Liver (tissue), 9 donors: ENCODE measurements around the gene TENM3. TPM values are rescaled to one million over a fixed set of nuclear protein-coding genes. Genes with fewer than 3 reads are reported as not detected.

Experiments used
- DNase-seq: peaks from one replicate; pipeline ENCODE4 v3.0.0-alpha.2; 2017; ENCODE audit warnings: low spot score
- H3K27ac ChIP-seq, 2 donors: one replicate each; pipeline ENCODE4 v1.7.0; 2013; ENCODE audit warnings: inconsistent platforms in 2 of 2, low read length in 2 of 2, control low read depth in 1 of 2, low read depth in 1 of 2, mild to moderate bottlenecking in 1 of 2
- H3K27me3 ChIP-seq, 4 donors: one replicate each; pipeline versions ENCODE4 v1.6.1 to v1.7.0; 2013; ENCODE audit warnings: low read length in 3 of 4, inconsistent platforms in 1 of 4, mild to moderate bottlenecking in 1 of 4, moderate library complexity in 1 of 4; ENCODE audit not compliant: control insufficient read depth in 4 of 4, insufficient read depth in 4 of 4
- H3K36me3 ChIP-seq, 4 donors: one replicate each; pipeline versions ENCODE4 v1.6.1 to v1.7.0; 2013; ENCODE audit warnings: low read length in 3 of 4, mild to moderate bottlenecking in 3 of 4, low read depth in 1 of 4, moderate library complexity in 1 of 4; ENCODE audit not compliant: control insufficient read depth in 4 of 4, insufficient read depth in 3 of 4
- H3K4me1 ChIP-seq, 4 donors: one replicate each; pipeline versions ENCODE4 v1.6.1 to v1.7.0; 2013; ENCODE audit warnings: low read length in 3 of 4, mild to moderate bottlenecking in 3 of 4, moderate library complexity in 1 of 4; ENCODE audit not compliant: control insufficient read depth in 4 of 4, insufficient read depth in 4 of 4
- H3K4me3 ChIP-seq, 3 donors: one replicate each; pipeline versions ENCODE4 v1.6.1 to v1.7.0; 2013; ENCODE audit warnings: low read length in 3 of 3, control low read depth in 1 of 3, low read depth in 1 of 3, mild to moderate bottlenecking in 1 of 3
- H3K9ac ChIP-seq, 2 donors: one replicate each; pipeline ENCODE4 v1.7.0; 2013; ENCODE audit warnings: low read length in 2 of 2, mild to moderate bottlenecking in 2 of 2, moderate library complexity in 2 of 2, control low read depth in 1 of 2, low read depth in 1 of 2
- H3K9me3 ChIP-seq, 4 donors: one replicate each; pipeline versions ENCODE4 v1.6.1 to v1.7.0; 2013; ENCODE audit warnings: low read length in 3 of 4; ENCODE audit not compliant: control insufficient read depth in 4 of 4
- FOXA1 ChIP-seq: IDR thresholded peaks from 2 replicates; pipeline ENCODE4 v1.6.1; 2016; ENCODE audit warnings: antibody characterized with exemption
- FOXA2 ChIP-seq: IDR thresholded peaks from 2 replicates; pipeline ENCODE4 v1.6.1; 2016; ENCODE audit warnings: antibody characterized with exemption
- GABPA ChIP-seq, 2 donors: IDR thresholded peaks in 1 of 2; conservative IDR thresholded peaks in 1 of 2; 2 replicates each; pipeline ENCODE4 v1.6.1; 2016; ENCODE audit warnings: antibody characterized with exemption in 2 of 2, mild to moderate bottlenecking in 1 of 2, moderate library complexity in 1 of 2
- HNF4A ChIP-seq, 2 donors: conservative IDR thresholded peaks; 2 replicates each; pipeline ENCODE4 v1.6.1; 2016; ENCODE audit warnings: antibody characterized with exemption in 2 of 2, mild to moderate bottlenecking in 2 of 2
- HNF4G ChIP-seq: IDR thresholded peaks from 2 replicates; pipeline ENCODE4 v1.6.1; 2016; ENCODE audit warnings: antibody characterized with exemption
- JUND ChIP-seq, 2 donors: IDR thresholded peaks; 2 replicates each; pipeline ENCODE4 v1.6.1; 2016; ENCODE audit warnings: antibody characterized with exemption in 2 of 2
- NR2F2 ChIP-seq: IDR thresholded peaks from 2 replicates; pipeline ENCODE4 v1.6.1; 2016; ENCODE audit warnings: antibody characterized with exemption
- RAD21 ChIP-seq, 2 donors: IDR thresholded peaks; 2 replicates each; pipeline ENCODE4 v1.6.1; 2016; ENCODE audit warnings: antibody characterized with exemption in 2 of 2, mild to moderate bottlenecking in 2 of 2
- RXRA ChIP-seq, 2 donors: IDR thresholded peaks; 2 replicates each; pipeline ENCODE4 v1.6.1; 2017 to 2018; ENCODE audit warnings: antibody characterized with exemption in 2 of 2, mild to moderate bottlenecking in 1 of 2
- SP1 ChIP-seq: IDR thresholded peaks from 2 replicates; pipeline ENCODE4 v1.6.1; 2018; ENCODE audit warnings: antibody characterized with exemption, mild to moderate bottlenecking
- TAF1 ChIP-seq: conservative IDR thresholded peaks from 2 replicates; pipeline ENCODE4 v1.6.1; 2016; ENCODE audit warnings: antibody characterized with exemption, mild to moderate bottlenecking
- YY1 ChIP-seq: IDR thresholded peaks from 2 replicates; pipeline ENCODE4 v1.6.1; 2016; ENCODE audit warnings: antibody characterized with exemption, mild to moderate bottlenecking
- WGBS: extraction: QIAGEN DNeasy Blood & Tissue Kit; methylation state at CpG from one replicate; pipeline ENCODE4 v1.1.7; 2013; 5-methylcytosine and 5-hydroxymethylcytosine counted together
- polyA plus RNA-seq, 2 donors: library from polyadenylated mRNA; stranded (reverse) in 1 of 2; unstranded in 1 of 2; fragments of 200-250 nt in 1 of 2; fragments of >200 nt in 1 of 2; fragmentation: Nextera tagmentation in 1 of 2; extraction: Ambion mirVana in 1 of 2; gene quantifications; one replicate each; pipeline versions ENCODE4 v1.2.1 to v1.2.3, GENCODE V29; 2013 to 2015
- total RNA-seq, 2 donors: library from RNA; depleted of rRNA; stranded (reverse); fragments of >200 nt; gene quantifications; one replicate each; pipeline ENCODE4 v1.2.3, GENCODE V29; 2014
- TF ChIP-seq, protein P1 (sequence below): fragments of 150-350 bp; IDR thresholded peaks from 2 replicates; pipeline ENCODE4 v1.5.1; 2017; ENCODE audit warnings: improper control_type of control experiment, low read depth, low read length; ENCODE audit not compliant: missing input control
- TF ChIP-seq, protein P2 (sequence below): IDR thresholded peaks from 2 replicates; pipeline ENCODE4 v1.6.1; 2016; ENCODE audit warnings: antibody characterized with exemption, mild to moderate bottlenecking
- TF ChIP-seq, protein P3 (sequence below): IDR thresholded peaks from 2 replicates; pipeline ENCODE4 v1.6.1; 2016; ENCODE audit warnings: antibody characterized with exemption
- TF ChIP-seq, protein P4 (sequence below): IDR thresholded peaks from 2 replicates; pipeline ENCODE4 v1.6.1; 2016; ENCODE audit warnings: antibody characterized with exemption
- TF ChIP-seq, protein P5 (sequence below): IDR thresholded peaks from 2 replicates; pipeline ENCODE4 v1.6.1; 2016; ENCODE audit warnings: antibody characterized with exemption
- donor health status: healthy.
- donor health status: healthy.
- donor health status: healthy.
- donor health status: healthy.
- donor health status: healthy.

Gene TENM3
- total and polyA plus RNA-seq, 4 donors = 0.32 to 16.8 (median 0.70) TPM

DNA sequence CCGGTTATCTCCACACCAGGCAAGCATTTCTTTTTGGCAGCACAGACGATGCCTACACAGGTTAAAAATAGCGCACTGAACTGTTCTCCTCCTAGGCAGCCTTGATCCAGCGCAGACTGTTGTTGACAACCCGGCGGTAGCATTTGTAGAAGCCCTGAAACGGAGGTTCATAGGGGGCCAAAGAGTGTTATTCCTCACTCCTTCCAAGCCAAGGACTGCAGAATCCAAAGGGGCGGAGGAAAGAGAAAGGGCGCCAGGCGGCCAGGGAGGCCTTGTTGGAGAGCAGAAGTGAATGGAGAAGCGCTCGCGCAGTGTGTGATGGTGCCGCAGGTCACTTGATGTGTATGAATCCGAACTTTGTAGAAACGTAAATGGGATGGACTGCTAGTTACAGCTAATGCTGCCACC, 82.7 kb downstream of the TENM3 start:
- no peaks in the 10 kb centered on the region for H3K27me3 ChIP-seq
- no peak overlapping the region for H3K4me3 ChIP-seq
- no peaks in the 10 kb centered on the region for H3K9me3 ChIP-seq
- H3K36me3 ChIP-seq = no peaks in the 10 kb centered on the region
- H3K9ac ChIP-seq = no peak overlapping the region
- DNase-seq = no peak
- peaks cover 0 to 1% (median 0%) of the 10 kb centered on the region in 4 donors for H3K4me1 ChIP-seq
- TF ChIP-seq, protein P1, sequence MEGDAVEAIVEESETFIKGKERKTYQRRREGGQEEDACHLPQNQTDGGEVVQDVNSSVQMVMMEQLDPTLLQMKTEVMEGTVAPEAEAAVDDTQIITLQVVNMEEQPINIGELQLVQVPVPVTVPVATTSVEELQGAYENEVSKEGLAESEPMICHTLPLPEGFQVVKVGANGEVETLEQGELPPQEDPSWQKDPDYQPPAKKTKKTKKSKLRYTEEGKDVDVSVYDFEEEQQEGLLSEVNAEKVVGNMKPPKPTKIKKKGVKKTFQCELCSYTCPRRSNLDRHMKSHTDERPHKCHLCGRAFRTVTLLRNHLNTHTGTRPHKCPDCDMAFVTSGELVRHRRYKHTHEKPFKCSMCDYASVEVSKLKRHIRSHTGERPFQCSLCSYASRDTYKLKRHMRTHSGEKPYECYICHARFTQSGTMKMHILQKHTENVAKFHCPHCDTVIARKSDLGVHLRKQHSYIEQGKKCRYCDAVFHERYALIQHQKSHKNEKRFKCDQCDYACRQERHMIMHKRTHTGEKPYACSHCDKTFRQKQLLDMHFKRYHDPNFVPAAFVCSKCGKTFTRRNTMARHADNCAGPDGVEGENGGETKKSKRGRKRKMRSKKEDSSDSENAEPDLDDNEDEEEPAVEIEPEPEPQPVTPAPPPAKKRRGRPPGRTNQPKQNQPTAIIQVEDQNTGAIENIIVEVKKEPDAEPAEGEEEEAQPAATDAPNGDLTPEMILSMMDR = no peak
- TF ChIP-seq, protein P2, sequence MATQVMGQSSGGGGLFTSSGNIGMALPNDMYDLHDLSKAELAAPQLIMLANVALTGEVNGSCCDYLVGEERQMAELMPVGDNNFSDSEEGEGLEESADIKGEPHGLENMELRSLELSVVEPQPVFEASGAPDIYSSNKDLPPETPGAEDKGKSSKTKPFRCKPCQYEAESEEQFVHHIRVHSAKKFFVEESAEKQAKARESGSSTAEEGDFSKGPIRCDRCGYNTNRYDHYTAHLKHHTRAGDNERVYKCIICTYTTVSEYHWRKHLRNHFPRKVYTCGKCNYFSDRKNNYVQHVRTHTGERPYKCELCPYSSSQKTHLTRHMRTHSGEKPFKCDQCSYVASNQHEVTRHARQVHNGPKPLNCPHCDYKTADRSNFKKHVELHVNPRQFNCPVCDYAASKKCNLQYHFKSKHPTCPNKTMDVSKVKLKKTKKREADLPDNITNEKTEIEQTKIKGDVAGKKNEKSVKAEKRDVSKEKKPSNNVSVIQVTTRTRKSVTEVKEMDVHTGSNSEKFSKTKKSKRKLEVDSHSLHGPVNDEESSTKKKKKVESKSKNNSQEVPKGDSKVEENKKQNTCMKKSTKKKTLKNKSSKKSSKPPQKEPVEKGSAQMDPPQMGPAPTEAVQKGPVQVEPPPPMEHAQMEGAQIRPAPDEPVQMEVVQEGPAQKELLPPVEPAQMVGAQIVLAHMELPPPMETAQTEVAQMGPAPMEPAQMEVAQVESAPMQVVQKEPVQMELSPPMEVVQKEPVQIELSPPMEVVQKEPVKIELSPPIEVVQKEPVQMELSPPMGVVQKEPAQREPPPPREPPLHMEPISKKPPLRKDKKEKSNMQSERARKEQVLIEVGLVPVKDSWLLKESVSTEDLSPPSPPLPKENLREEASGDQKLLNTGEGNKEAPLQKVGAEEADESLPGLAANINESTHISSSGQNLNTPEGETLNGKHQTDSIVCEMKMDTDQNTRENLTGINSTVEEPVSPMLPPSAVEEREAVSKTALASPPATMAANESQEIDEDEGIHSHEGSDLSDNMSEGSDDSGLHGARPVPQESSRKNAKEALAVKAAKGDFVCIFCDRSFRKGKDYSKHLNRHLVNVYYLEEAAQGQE = no peak
- 76% methylated on average over 16 of the region's 16 CpGs for WGBS
- H3K27ac ChIP-seq = no peak overlapping the region

DNA sequence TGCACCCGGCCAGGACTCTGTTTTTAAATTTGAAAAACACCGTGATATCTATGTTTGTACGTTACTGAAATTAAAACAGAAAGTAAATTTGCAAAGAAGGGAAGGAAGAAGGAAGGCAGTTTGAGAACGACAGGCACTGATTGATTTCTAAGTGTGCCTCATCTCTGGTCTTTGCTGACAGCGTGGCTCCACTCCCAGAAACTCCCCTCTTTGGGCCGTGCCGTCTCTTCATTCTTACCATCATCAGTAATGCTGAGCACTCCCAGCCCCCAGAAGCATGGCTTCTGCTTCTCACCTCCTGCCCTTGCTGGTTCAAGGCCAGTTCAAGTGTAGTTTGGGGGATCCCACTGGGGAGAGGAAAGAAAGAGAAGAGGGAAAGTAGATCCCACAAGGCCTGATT, 85.3 kb downstream of the TENM3 start:
- no peak overlapping the region for H3K9ac ChIP-seq
- no peak for DNase-seq
- H3K9me3 ChIP-seq = no peaks in the 10 kb centered on the region
- no peaks in the 10 kb centered on the region for H3K4me1 ChIP-seq
- H3K27me3 ChIP-seq = no peaks in the 10 kb centered on the region
- no peaks in the 10 kb centered on the region for H3K36me3 ChIP-seq
- H3K27ac ChIP-seq = no peak overlapping the region
- no peak for TF ChIP-seq RXRA (IDR thresholded peaks at IDR 0.05)
- TF ChIP-seq, protein P1 = no peak
- no peak for TF ChIP-seq RAD21 (IDR thresholded peaks at IDR 0.05)
- TF ChIP-seq FOXA1 = no peak
- TF ChIP-seq, protein P3, sequence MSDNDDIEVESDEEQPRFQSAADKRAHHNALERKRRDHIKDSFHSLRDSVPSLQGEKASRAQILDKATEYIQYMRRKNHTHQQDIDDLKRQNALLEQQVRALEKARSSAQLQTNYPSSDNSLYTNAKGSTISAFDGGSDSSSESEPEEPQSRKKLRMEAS = no peak
- TF ChIP-seq NR2F2 = no peak
- no peak for TF ChIP-seq YY1
- TF ChIP-seq, protein P4, sequence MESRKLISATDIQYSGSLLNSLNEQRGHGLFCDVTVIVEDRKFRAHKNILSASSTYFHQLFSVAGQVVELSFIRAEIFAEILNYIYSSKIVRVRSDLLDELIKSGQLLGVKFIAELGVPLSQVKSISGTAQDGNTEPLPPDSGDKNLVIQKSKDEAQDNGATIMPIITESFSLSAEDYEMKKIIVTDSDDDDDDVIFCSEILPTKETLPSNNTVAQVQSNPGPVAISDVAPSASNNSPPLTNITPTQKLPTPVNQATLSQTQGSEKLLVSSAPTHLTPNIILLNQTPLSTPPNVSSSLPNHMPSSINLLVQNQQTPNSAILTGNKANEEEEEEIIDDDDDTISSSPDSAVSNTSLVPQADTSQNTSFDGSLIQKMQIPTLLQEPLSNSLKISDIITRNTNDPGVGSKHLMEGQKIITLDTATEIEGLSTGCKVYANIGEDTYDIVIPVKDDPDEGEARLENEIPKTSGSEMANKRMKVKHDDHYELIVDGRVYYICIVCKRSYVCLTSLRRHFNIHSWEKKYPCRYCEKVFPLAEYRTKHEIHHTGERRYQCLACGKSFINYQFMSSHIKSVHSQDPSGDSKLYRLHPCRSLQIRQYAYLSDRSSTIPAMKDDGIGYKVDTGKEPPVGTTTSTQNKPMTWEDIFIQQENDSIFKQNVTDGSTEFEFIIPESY = no peak
- TF ChIP-seq, protein P2 = no peak
- no peak for TF ChIP-seq HNF4A (conservative IDR thresholded peaks at IDR 0.05)
- TF ChIP-seq TAF1 = no peak
- no peak for TF ChIP-seq JUND (IDR thresholded peaks at IDR 0.05)
- no peak for TF ChIP-seq GABPA (IDR thresholded peaks at IDR 0.05 in 1 of 2, conservative IDR thresholded peaks at IDR 0.05 in 1 of 2)
- TF ChIP-seq FOXA2 = no peak
- TF ChIP-seq SP1 = no peak
- TF ChIP-seq HNF4G = no peak
- TF ChIP-seq, protein P5, sequence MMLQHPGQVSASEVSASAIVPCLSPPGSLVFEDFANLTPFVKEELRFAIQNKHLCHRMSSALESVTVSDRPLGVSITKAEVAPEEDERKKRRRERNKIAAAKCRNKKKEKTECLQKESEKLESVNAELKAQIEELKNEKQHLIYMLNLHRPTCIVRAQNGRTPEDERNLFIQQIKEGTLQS = no peak
- H3K4me3 ChIP-seq = no peak overlapping the region
- 81% methylated on average over 7 of the region's 7 CpGs for WGBS
